T47D (cell line): Measurements from ENCODE around the gene ZNF846.
A peak's percentile ranks its signal among the peaks of the same experiment; 100 is the strongest.
"Not testable (repeated sequence)": the region's sequence is repeated elsewhere in the genome, so short reads cannot be mapped to it uniquely, and the experiment has no call there.

Experiments
- DNase-seq, 2 experiments: peaks; one replicate each; pipeline versions ENCODE4 v3.0.0 to v3.0.0-alpha.2; 2011 to 2012; ENCODE audit warnings: low read depth in 1 of 2, low spot score in 1 of 2
- JUND ChIP-seq: IDR thresholded peaks from 2 replicates; pipeline ENCODE4 v1.6.1; 2012; ENCODE audit warnings: low read depth
- in situ Hi-C: cut with HindIII; loops from 2 replicates; pipeline ENCODE4 v1.10.0; 2016; ENCODE audit warnings: low sequenced_read_pairs, low pct_unique_long_range_greater_than_20kb

ZNF846 gene

DNA sequence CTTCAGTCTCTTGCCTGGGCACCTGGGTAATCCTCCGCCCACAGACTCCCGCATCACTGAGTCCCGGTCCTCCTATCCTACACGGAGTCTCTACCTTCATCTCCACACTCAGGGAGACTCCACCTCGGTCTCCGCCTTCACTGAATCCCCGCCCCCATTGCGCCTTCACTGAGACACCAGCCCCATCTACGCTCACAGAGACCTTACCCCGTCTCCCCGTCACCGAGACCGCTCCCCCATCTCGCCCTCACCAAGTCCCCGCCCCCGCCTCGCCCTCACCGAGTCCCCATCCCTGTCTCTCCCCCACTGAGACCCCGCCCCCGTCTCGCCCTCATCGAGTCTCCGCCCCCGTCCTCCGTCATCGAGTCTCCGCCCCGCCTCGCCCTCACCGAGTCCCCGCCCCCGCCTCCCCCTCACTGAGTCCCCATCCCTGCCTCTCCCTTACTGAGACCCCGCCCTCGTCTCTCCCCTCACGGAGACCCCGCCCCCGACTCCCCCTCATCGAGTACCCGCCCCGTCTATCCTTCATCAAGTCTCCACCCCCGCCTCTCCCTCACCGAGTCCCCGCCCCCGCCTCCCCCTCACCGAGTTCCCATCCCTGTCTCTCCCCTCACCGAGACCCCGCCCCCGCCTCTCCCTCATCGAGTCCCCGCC is 23.1 kb upstream of the ZNF846 start:
- in situ Hi-C loops, result no loop called here
- no peak for TF ChIP-seq JUND
- peak; percentile 39 to 96 for DNase-seq

DNA sequence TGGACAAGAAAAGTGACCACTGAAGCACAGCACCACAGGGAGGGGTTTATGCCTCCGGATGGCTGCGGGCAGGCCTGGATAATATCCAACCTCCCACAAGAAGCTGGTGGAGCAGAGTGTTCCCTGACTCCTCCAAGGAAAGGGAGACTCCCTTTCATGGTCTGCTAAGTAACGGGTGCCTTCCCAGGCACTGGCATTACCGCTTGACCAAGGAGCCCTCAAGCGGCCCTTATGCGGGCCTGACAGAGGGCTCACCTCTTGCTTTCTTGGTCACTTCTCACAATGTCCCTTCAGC is 22.5 kb upstream of the ZNF846 start:
- DNase-seq, in situ Hi-C loops: not testable (repeated sequence)

DNA sequence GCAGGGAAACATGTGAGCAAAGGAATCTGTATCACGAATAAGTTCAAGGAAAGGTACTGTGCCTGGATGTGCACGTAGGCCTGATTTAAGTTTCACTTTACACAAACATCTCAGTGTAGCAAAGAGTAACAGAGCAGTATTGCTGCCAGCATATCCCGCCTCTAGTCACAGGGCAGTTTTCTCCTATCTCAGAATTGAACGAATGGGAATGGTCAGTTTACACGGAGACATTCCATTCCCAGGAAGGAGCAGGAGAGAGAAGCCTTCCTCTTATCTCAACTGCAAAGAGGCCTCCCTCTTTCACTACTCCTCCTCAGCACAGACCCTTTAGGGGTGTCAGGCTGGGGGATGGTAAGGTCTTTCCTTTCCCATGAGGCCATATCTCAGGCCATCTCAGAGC is 21.0 kb upstream of the ZNF846 start:
- in situ Hi-C loops, DNase-seq: not testable (repeated sequence)

DNA sequence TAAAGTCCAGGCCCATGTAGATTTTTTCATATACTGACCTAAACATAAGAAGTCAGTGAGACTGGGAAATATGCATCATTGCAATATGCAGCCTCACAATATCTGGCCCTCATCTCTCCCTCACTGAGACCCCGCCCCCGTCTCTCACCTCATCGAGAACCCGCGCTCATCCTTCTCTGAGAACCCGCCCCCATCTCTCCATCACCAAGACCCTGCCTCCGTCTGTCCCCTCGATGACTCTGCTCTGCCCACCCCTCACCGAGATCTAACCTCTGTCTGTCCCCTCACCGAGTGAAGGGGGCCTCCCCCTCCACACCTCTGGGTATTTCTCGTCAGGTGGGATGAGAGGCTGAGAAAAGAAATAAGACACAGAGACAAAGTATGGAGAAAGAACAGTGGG is 20.5 kb upstream of the ZNF846 start:
- in situ Hi-C loops, result no loop called here
- no peak for TF ChIP-seq JUND
- DNase-seq, result no peak

DNA sequence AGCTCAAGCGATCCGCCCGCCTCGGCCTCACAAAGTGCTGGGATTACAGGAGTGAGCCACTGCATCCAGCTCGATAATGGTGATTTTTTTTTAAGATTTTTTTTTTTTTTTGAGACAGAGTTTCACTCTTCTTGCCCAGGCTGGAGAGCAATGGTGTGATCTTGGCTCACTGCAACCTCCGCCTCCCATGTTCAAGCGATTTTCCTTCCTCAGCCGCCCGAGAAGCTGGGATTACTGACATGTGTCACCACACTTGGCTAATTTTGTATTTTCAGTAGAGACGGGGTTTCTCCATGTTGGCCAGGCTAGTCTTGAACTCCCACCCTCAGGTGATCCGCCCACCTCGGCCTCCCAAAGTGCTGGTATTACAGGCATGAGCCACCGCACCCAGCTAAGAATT is 20.1 kb upstream of the ZNF846 start:
- DNase-seq, in situ Hi-C loops: not testable (repeated sequence)

DNA sequence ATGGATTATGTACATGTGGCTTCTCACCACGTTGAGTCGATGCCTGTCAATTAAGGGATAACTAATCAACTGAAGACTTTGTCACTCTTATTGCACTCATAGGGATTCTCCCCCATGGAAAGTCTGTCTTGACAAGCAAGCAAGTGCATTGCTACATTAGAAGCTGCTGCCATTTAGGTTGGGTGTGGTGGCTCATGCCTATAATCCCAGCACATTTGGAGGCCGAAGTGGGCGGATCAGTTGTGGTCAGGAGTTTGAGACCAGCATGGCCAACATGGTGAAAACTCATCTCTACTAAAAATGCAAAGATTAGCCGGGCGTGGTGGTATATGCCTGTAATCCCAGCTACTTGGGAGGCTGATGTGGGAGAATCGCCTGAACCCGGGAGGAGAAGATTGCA is 18.3 kb upstream of the ZNF846 start:
- in situ Hi-C loops, result no loop called here
- TF ChIP-seq JUND, result no peak
- DNase-seq, result no peak

DNA sequence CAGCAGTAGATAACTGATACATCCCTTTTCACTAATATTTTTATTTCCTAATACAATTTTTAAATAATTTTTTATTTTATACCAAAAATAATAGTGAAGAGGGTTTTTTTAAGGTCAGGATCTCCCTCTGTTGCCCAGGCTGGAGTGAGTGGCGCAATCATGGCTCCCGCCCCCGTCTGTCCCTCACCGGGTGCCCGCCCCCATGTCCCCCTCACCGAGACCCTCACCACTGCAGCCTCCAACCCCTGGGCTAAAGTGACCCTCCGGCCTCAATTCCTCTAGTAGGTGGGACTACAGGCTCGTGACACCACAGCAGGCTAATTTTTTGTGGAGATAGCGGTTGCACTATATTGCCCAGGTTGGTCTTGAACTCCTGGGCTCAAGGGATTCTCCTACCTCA is 17.8 kb upstream of the ZNF846 start:
- no peak for DNase-seq
- TF ChIP-seq JUND, result no peak
- in situ Hi-C loops, result no loop called here

DNA sequence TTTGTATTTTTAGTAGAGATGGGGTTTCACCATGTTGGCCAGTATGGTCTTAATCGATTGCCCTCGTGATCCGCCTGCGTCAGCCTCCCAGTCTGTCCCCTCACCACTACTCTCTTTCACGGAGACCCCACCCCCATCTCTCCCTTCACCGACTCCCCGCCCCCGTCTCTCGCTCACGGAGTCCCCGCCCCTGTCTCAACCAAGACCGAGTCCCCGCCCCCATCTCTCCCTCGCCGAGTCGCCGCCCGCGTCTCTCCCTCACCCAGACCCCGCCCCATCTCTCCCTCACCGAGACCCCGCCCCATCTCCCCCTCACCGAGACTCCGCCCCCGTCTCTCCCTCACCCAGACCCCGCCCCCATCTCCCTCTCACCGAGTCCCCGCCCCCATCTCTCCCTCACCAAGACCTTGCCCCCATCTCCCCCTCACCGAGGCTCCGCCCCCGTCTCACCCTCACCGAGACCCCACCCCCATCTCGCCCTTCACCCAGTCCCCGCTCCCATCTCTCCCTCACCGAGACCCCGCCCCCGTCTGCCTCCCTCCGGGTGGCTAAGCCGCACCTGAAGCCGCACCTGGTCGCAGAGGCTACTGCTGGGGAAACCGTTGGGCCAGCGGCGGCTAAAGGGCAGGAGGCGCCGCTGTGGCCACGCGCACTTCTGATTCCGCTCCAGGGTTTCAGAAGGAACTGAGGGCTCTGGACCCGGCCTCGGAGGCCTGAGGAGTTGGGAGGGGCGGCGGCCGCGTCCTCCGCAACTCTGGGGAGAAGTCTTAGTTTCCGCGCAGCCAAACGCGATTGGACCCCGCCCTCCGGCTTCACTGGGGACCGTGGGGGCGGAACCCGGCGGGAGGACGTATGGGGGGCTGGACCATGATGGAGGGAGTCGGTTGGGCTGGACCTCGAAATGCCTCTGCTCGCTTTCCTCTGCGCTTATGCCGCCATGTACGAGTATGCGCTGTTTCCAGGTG is 17.1 kb upstream of the ZNF846 start:
- peak; percentile 67 to 97 for DNase-seq
- TF ChIP-seq JUND, result no peak
- in situ Hi-C loops, result no loop called here

DNA sequence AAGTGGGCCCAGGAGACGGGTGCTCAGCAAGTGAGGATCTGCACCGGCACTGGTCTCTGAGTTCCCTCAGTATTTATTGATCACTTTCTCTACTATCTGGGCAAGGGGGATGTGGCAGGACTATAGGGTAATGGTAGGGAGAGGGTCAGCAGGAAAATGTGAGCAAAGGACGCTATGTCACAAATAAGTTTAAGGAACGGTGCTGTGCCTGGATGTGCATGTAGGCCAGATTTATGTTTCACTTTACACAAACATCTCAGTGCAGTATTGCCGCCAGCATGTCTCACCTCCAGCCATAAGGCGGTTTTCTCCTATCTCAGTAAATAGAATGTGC is 15.6 kb upstream of the ZNF846 start:
- DNase-seq, in situ Hi-C loops: not testable (repeated sequence)

DNA sequence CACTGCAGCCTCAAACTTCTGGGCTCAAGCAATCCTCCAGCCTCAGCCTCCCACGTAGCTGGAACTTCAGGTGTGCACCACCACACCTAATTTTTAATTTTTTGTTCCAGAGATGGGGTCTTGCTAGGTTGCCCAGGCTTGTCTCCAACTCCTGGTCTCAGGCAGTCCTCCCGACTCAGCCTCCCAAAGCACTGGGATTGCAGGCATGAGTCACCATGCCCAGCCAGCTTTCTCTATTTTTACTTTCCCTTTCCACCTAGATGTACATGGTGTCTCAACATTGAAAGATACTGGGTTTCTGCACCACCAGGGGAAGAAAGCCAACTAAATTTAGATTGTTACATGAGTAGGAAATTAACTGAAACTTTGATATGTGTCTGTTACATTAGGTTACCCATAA is 13.8 kb upstream of the ZNF846 start:
- TF ChIP-seq JUND, result no peak
- in situ Hi-C loops, result no loop called here
- DNase-seq, result no peak

DNA sequence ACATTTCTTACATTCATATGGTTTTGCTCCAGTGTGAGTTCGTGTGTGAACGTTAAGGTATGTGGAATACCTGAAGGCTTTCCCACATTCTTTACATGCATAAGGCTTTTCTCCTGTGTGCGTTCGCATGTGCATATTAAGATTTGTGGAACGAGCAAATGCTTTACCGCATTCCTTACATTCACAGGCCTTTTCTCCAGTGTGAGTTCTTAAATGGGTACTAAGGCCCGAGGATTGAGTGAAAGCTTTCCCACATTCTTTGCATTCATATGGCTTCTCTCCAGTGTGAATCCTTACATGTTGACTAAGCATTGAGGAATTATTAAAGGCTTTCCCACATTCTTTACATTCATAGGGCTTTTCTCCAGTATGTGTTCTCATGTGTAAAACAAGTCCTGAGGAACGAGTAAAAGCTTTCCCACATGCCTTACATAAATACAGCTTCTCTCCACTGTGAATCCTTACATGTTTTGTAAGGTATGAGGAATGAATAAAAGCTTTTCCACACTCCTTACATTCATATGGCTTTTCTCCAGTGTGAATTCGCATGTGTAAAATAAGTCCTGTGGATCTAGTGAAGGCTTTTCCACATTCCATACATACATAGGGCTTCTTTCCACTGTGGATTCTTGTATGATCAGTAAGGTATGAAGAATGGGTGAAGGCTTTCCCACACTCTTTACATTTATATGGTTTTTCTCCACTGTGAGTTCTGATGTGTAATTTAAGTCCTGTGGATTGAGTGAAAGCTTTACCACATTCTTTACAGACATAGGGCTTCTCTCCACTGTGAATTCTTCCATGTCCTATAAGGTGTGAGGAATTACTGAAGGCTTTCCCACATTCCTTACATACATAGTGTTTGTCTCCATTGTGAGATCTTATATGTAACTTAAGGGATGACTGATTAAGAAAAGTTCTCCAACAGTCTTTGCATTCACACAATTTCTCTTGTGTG is 10.7 kb downstream of the ZNF846 start:
- no peak for TF ChIP-seq JUND
- DNase-seq, result peak in 1 of 2 experiments; percentile 4
- in situ Hi-C loops, result no loop called here

DNA sequence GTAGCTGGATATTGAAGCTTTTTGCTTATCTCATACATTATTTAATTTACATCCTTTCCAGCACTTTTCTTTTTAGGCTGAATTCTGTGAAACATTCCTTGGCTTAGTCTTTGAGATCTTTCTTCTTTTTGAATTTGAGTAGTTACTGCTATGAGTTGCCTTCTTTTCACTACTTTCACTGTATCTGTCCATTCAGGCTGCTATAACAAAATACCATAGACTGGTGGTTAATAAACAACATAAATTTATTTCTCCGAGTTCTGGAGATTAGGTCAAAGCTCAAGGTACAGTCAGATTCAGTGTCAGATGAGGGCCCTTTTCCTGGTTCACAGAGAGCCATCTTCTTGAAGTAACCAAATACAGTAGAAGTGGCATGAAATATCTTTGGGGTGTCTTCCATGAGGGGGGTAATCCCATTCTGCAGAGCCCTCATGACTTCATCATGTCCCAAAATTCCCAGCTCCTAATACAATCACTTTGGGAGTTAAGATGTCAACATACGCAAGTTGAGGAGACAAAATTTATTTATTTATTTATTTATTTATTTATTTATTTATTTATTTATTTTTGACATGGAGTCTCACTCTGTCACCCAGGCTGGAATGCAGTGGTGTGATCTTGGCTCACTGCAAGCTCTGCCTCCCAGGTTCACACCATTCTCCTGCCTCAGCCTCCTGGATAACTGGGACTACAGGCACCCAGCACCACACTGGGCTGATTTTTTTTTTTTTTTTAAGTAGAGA is 15.7 kb downstream of the ZNF846 start:
- no peak for TF ChIP-seq JUND
- DNase-seq, result no peak
- in situ Hi-C loops, result no loop called here

DNA sequence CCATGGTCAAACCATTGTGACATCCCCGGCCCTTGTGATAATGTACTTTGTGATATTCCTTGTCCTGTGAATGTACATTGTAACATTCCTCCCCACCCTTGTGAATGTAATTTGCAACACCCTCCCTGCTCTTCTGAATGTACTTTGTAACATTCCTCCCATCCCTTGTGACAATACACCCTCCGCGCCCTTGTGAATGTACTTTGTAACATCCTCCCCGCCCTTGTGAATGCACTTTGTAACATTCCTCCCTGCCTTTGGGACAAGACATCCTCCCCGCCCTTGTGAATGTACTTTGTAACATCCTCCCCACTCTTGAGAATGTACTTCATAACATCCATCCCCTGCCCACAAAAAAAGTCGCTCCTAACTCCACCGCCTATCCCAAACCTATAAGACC is 17.1 kb downstream of the ZNF846 start:
- in situ Hi-C loops, result no loop called here
- no peak for DNase-seq
- no peak for TF ChIP-seq JUND
